ENCODE data around the gene PUM2.

The PUM2 gene

GRCh38 chr2:20327370-20327769 is 23.3 kb downstream of the PUM2 start:
- no peak overlapping the region for H3K27ac ChIP-seq (ENCODE audit: low read length)
- H3K36me3 ChIP-seq (ENCODE audit: insufficient read depth, low read depth, low read length), result peaks cover 63% of the 10 kb centered on the region
- H3K27me3 ChIP-seq (ENCODE audit: insufficient read depth, low read length), result no peaks in the 10 kb centered on the region
- no peak overlapping the region for H3K9ac ChIP-seq (ENCODE audit: low read depth, low read length)
- H3K4me1 ChIP-seq (ENCODE audit: insufficient read depth, low read length), result 0 out of 2 replicates have a peak, but pooled peaks cover 2% of the 10 kb centered on the region
- H3K4me3 ChIP-seq (ENCODE audit: low read length), result no peak overlapping the region
- H3K9me3 ChIP-seq (ENCODE audit: insufficient read depth, low read depth, low read length), result peaks cover 3% of the 10 kb centered on the region; the same call in 1 of the 2 replicates

- Histone ChIP-seq H3K36me3 (ENCODE audit: insufficient read depth, low read depth, low read length) (peaks cover 71% of the 10 kb centered on the region), H3K27ac (ENCODE audit: low read length) (peak overlapping the region; percentile 29)
These were observed 24.4 kb downstream of the PUM2 start for GRCh38 chr2:20326163-20326780.

GRCh38 chr2:20322527-20323300 is 27.9 kb downstream of the PUM2 start:
- Histone ChIP-seq H3K4me3 (ENCODE audit: low read length) (no peak overlapping the region), H3K9me3 (ENCODE audit: insufficient read depth, low read depth, low read length) (no peaks in the 10 kb centered on the region), H3K36me3 (ENCODE audit: insufficient read depth, low read depth, low read length) (peaks cover 80% of the 10 kb centered on the region), H3K9ac (ENCODE audit: low read depth, low read length) (no peak overlapping the region), H3K27me3 (ENCODE audit: insufficient read depth, low read length) (no peaks in the 10 kb centered on the region), H3K27ac (ENCODE audit: low read length) (no peak overlapping the region), H3K4me1 (ENCODE audit: insufficient read depth, low read length) (peaks cover 17% of the 10 kb centered on the region)

More at GRCh38 chr2:20326163-20326780, 24.4 kb downstream of the PUM2 start:
- Histone ChIP-seq H3K9me3 (ENCODE audit: insufficient read depth, low read depth, low read length) (peaks cover 3% of the 10 kb centered on the region; the same call in 1 of the 2 replicates), H3K9ac (ENCODE audit: low read depth, low read length) (no peak overlapping the region), H3K4me1 (ENCODE audit: insufficient read depth, low read length) (peaks cover 8% of the 10 kb centered on the region), H3K27me3 (ENCODE audit: insufficient read depth, low read length) (no peaks in the 10 kb centered on the region), H3K4me3 (ENCODE audit: low read length) (no peak overlapping the region)

GRCh38 chr2:20317690-20318089 is 33.0 kb downstream of the PUM2 start:
- Histone ChIP-seq H3K4me3 (ENCODE audit: low read length) (no peak overlapping the region), H3K27me3 (ENCODE audit: insufficient read depth, low read length) (no peaks in the 10 kb centered on the region), H3K9ac (ENCODE audit: low read depth, low read length) (no peak overlapping the region), H3K27ac (ENCODE audit: low read length) (no peak overlapping the region), H3K4me1 (ENCODE audit: insufficient read depth, low read length) (peaks cover 28% of the 10 kb centered on the region), H3K9me3 (ENCODE audit: insufficient read depth, low read depth, low read length) (no peaks in the 10 kb centered on the region), H3K36me3 (ENCODE audit: insufficient read depth, low read depth, low read length) (peaks cover 82% of the 10 kb centered on the region)

GRCh38 chr2:20317197-20317596 is 33.4 kb downstream of the PUM2 start:
- no peaks in the 10 kb centered on the region for H3K9me3 ChIP-seq (ENCODE audit: insufficient read depth, low read depth, low read length)
- peaks cover 80% of the 10 kb centered on the region for H3K36me3 ChIP-seq (ENCODE audit: insufficient read depth, low read depth, low read length)
- no peaks in the 10 kb centered on the region for H3K27me3 ChIP-seq (ENCODE audit: insufficient read depth, low read length)
- H3K27ac ChIP-seq (ENCODE audit: low read length), result no peak overlapping the region
- H3K4me3 ChIP-seq (ENCODE audit: low read length), result no peak overlapping the region
- H3K4me1 ChIP-seq (ENCODE audit: insufficient read depth, low read length), result peaks cover 28% of the 10 kb centered on the region
- H3K9ac ChIP-seq (ENCODE audit: low read depth, low read length), result no peak overlapping the region

GRCh38 chr2:20314562-20315501 is 35.8 kb downstream of the PUM2 start:
- Histone ChIP-seq H3K9ac (ENCODE audit: low read depth, low read length) (no peak overlapping the region), H3K4me1 (ENCODE audit: insufficient read depth, low read length) (peaks cover 14% of the 10 kb centered on the region), H3K9me3 (ENCODE audit: insufficient read depth, low read depth, low read length) (no peaks in the 10 kb centered on the region), H3K27ac (ENCODE audit: low read length) (no peak overlapping the region), H3K36me3 (ENCODE audit: insufficient read depth, low read depth, low read length) (peaks cover 93% of the 10 kb centered on the region), H3K27me3 (ENCODE audit: insufficient read depth, low read length) (no peaks in the 10 kb centered on the region), H3K4me3 (ENCODE audit: low read length) (peak overlapping the region; percentile 33; the same call in 1 of the 2 replicates)

- Histone ChIP-seq H3K4me1 (ENCODE audit: insufficient read depth, low read length) (peaks cover 14% of the 10 kb centered on the region), H3K27ac (ENCODE audit: low read length) (peak overlapping the region; percentile 28), H3K4me3 (ENCODE audit: low read length) (no peak overlapping the region), H3K9me3 (ENCODE audit: insufficient read depth, low read depth, low read length) (no peaks in the 10 kb centered on the region), H3K36me3 (ENCODE audit: insufficient read depth, low read depth, low read length) (peaks cover 93% of the 10 kb centered on the region), H3K9ac (ENCODE audit: low read depth, low read length) (no peak overlapping the region), H3K27me3 (ENCODE audit: insufficient read depth, low read length) (no peaks in the 10 kb centered on the region)
These were observed 37.0 kb downstream of the PUM2 start for GRCh38 chr2:20313659-20314058.

- Histone ChIP-seq H3K4me3 (ENCODE audit: low read length) (no peak overlapping the region), H3K27ac (ENCODE audit: low read length) (no peak overlapping the region), H3K9me3 (ENCODE audit: insufficient read depth, low read depth, low read length) (no peaks in the 10 kb centered on the region), H3K27me3 (ENCODE audit: insufficient read depth, low read length) (no peaks in the 10 kb centered on the region), H3K9ac (ENCODE audit: low read depth, low read length) (no peak overlapping the region), H3K36me3 (ENCODE audit: insufficient read depth, low read depth, low read length) (peaks cover 89% of the 10 kb centered on the region), H3K4me1 (ENCODE audit: insufficient read depth, low read length) (no peaks in the 10 kb centered on the region)
These were observed 41.6 kb downstream of the PUM2 start for GRCh38 chr2:20309001-20309400.

GRCh38 chr2:20307311-20307710 is 43.3 kb downstream of the PUM2 start:
- Histone ChIP-seq H3K27me3 (ENCODE audit: insufficient read depth, low read length) (no peaks in the 10 kb centered on the region), H3K27ac (ENCODE audit: low read length) (no peak overlapping the region), H3K36me3 (ENCODE audit: insufficient read depth, low read depth, low read length) (peaks cover 94% of the 10 kb centered on the region), H3K9ac (ENCODE audit: low read depth, low read length) (no peak overlapping the region), H3K4me3 (ENCODE audit: low read length) (no peak overlapping the region), H3K4me1 (ENCODE audit: insufficient read depth, low read length) (no peaks in the 10 kb centered on the region), H3K9me3 (ENCODE audit: insufficient read depth, low read depth, low read length) (no peaks in the 10 kb centered on the region)

GRCh38 chr2:20304411-20304810 is 46.2 kb downstream of the PUM2 start:
- Histone ChIP-seq H3K9ac (ENCODE audit: low read depth, low read length) (no peak overlapping the region), H3K4me3 (ENCODE audit: low read length) (no peak overlapping the region), H3K27ac (ENCODE audit: low read length) (no peak overlapping the region), H3K4me1 (ENCODE audit: insufficient read depth, low read length) (peaks cover 2% of the 10 kb centered on the region; the same call in 1 of the 2 replicates), H3K36me3 (ENCODE audit: insufficient read depth, low read depth, low read length) (peaks cover 90% of the 10 kb centered on the region), H3K27me3 (ENCODE audit: insufficient read depth, low read length) (no peaks in the 10 kb centered on the region), H3K9me3 (ENCODE audit: insufficient read depth, low read depth, low read length) (no peaks in the 10 kb centered on the region)

GRCh38 chr2:20303966-20304365 is 46.7 kb downstream of the PUM2 start:
- Histone ChIP-seq H3K4me1 (ENCODE audit: insufficient read depth, low read length) (peaks cover 2% of the 10 kb centered on the region; the same call in 1 of the 2 replicates), H3K27me3 (ENCODE audit: insufficient read depth, low read length) (no peaks in the 10 kb centered on the region), H3K9ac (ENCODE audit: low read depth, low read length) (no peak overlapping the region), H3K27ac (ENCODE audit: low read length) (no peak overlapping the region), H3K36me3 (ENCODE audit: insufficient read depth, low read depth, low read length) (peaks cover 90% of the 10 kb centered on the region), H3K4me3 (ENCODE audit: low read length) (no peak overlapping the region), H3K9me3 (ENCODE audit: insufficient read depth, low read depth, low read length) (no peaks in the 10 kb centered on the region)
